ENCODE data around the gene LGR5.
A peak's percentile ranks its signal among the peaks of the same experiment; 100 is the strongest.

- no peak for TF ChIP-seq PRRX2 (CRISPR knock-in tag; IDR thresholded peaks at IDR 0.05)
- TF ChIP-seq, protein P1, sequence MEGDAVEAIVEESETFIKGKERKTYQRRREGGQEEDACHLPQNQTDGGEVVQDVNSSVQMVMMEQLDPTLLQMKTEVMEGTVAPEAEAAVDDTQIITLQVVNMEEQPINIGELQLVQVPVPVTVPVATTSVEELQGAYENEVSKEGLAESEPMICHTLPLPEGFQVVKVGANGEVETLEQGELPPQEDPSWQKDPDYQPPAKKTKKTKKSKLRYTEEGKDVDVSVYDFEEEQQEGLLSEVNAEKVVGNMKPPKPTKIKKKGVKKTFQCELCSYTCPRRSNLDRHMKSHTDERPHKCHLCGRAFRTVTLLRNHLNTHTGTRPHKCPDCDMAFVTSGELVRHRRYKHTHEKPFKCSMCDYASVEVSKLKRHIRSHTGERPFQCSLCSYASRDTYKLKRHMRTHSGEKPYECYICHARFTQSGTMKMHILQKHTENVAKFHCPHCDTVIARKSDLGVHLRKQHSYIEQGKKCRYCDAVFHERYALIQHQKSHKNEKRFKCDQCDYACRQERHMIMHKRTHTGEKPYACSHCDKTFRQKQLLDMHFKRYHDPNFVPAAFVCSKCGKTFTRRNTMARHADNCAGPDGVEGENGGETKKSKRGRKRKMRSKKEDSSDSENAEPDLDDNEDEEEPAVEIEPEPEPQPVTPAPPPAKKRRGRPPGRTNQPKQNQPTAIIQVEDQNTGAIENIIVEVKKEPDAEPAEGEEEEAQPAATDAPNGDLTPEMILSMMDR (IDR thresholded peaks at IDR 0.05): peak; percentile 80
- TF ChIP-seq FOXP1 (CRISPR knock-in tag; IDR thresholded peaks at IDR 0.05; ENCODE audit: borderline replicate concordance): no peak
These were observed 47.0 kb upstream of the LGR5 start for GRCh38 chr12:71392521-71393145.

Data from WTC11 (cell line).